Skeletal muscle tissue (tissue), 4 donors: ENCODE measurements around the gene SOX8. TPM values are rescaled to one million over a fixed set of nuclear protein-coding genes. Genes with fewer than 3 reads are reported as not detected.

Experiments
- H3K27ac ChIP-seq: one replicate; pipeline ENCODE4 v1.7.0; 2013; ENCODE audit warnings: mild to moderate bottlenecking, low read depth, low read length, inconsistent platforms
- H3K27me3 ChIP-seq, 3 donors: one replicate each; pipeline ENCODE4 v1.7.0; 2013; ENCODE audit warnings: low read length in 3 of 3; ENCODE audit not compliant: control insufficient read depth in 3 of 3, insufficient read depth in 3 of 3
- H3K36me3 ChIP-seq, 3 donors: one replicate each; pipeline ENCODE4 v1.7.0; 2013; ENCODE audit warnings: low read length in 3 of 3; ENCODE audit not compliant: control insufficient read depth in 3 of 3, insufficient read depth in 3 of 3
- H3K4me1 ChIP-seq, 3 donors: one replicate each; pipeline ENCODE4 v1.7.0; 2013; ENCODE audit warnings: low read length in 3 of 3, mild to moderate bottlenecking in 3 of 3; ENCODE audit not compliant: control insufficient read depth in 3 of 3, insufficient read depth in 3 of 3
- H3K4me3 ChIP-seq, 3 donors: one replicate each; pipeline ENCODE4 v1.7.0; 2013; ENCODE audit warnings: low read length in 3 of 3
- H3K9ac ChIP-seq, 3 donors: one replicate each; pipeline ENCODE4 v1.7.0; 2013; ENCODE audit warnings: low read length in 3 of 3, mild to moderate bottlenecking in 3 of 3, moderate library complexity in 2 of 3, low read depth in 1 of 3
- H3K9me3 ChIP-seq, 3 donors: one replicate each; pipeline ENCODE4 v1.7.0; 2013; ENCODE audit warnings: low read length in 3 of 3; ENCODE audit not compliant: control insufficient read depth in 3 of 3
- total RNA-seq: library from RNA; depleted of rRNA; stranded (reverse); fragments of >200 nt; gene quantifications from one replicate; pipeline ENCODE4 v1.2.3, GENCODE V29; 2014
- donor health status: Osteomylitis.

SOX8 gene
- 26.1 TPM for total RNA-seq

DNA sequence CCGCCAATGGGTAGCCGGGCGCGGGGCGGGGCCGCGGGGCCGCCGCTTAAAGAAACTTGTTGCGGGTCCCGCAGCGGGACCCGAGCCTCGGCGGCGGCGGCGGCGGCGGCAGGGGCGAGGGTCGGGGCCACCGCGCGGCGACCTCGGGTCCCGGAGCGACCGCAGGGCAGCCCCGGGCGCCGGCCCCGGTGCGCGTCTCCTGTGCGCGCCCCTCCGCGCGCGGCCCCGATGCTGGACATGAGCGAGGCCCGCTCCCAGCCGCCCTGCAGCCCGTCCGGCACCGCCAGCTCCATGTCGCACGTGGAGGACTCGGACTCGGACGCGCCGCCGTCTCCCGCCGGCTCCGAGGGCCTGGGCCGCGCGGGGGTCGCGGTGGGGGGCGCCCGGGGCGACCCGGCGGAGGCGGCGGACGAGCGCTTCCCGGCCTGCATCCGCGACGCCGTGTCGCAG is at the start of gene SOX8:
Gene SOX8, plus strand, starts transcription at position 76 of the 450 bp plus-strand sequence. Its CDS starts 153 bp downstream, at position 229.
- peak within 1 kb of the TSS in 2 of 3 donors; percentile 49 to 52 for H3K4me3 ChIP-seq
- H3K4me1 ChIP-seq, result peaks cover 0 to 17% (median 8%) of the 10 kb centered on the region in 3 donors
- no peaks in the 10 kb centered on the region for H3K36me3 ChIP-seq
- no peaks in the 10 kb centered on the region for H3K9me3 ChIP-seq
- H3K27me3 ChIP-seq, result peaks cover 49 to 75% (median 56%) of the 10 kb centered on the region in 3 donors
- no peak within 1 kb of the TSS for H3K27ac ChIP-seq
- no peak within 1 kb of the TSS for H3K9ac ChIP-seq

DNA sequence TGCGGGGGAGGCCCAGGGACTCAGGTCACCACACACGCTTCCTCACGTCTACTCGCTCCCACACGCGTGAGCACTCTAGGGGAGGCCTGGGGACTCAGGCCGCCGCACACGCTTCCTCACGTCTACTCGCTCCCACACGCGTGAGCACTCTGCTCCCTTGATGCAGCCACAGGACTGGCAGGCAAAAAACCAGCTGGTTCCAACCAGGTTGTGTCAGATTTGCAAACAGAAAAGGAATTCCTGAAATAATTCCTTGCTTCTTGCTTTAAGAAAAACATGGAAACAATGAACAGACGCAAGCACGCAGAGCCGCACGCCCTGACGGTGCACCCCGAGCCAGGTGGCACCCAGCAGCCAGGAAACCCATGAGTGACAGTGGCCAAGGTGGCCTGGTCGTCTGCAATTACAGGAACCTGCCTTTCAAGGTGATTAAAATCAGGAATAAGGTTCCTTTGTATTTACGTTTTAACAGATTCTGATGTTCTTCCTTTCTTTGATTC is 48.7 kb upstream of the SOX8 start:
- H3K27ac ChIP-seq, result no peak overlapping the region
- no peak overlapping the region for H3K4me3 ChIP-seq
- H3K4me1 ChIP-seq, result no peaks in the 10 kb centered on the region
- H3K9me3 ChIP-seq, result no peaks in the 10 kb centered on the region
- H3K27me3 ChIP-seq, result no peaks in the 10 kb centered on the region
- H3K9ac ChIP-seq, result no peak overlapping the region
- H3K36me3 ChIP-seq, result peaks cover 19 to 29% (median 21%) of the 10 kb centered on the region in 3 donors

DNA sequence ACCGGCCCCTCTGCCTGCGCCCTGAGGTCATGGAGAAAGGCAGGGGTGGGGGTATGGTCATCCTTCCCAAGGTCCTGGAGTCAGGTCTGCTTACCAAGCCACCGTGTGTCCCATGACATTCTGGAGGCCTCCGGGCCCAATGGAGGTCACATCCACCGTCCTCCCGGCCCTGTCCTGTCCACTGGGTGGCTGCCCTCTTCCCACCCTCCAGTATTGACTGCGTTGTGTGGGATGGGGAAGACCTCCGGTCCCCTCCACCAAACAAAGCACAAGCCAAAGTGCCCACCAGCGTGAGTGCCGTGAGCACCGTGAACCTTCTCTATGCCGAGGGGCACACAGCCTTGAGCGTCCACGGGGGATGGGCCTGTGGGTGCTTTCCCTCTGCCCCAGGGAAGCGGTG is 48.0 kb upstream of the SOX8 start:
- Histone ChIP-seq H3K36me3 (peaks cover 19 to 29% (median 21%) of the 10 kb centered on the region in 3 donors), H3K27me3 (no peaks in the 10 kb centered on the region), H3K27ac (no peak overlapping the region), H3K9me3 (no peaks in the 10 kb centered on the region), H3K4me1 (no peaks in the 10 kb centered on the region), H3K4me3 (no peak overlapping the region), H3K9ac (no peak overlapping the region)

DNA sequence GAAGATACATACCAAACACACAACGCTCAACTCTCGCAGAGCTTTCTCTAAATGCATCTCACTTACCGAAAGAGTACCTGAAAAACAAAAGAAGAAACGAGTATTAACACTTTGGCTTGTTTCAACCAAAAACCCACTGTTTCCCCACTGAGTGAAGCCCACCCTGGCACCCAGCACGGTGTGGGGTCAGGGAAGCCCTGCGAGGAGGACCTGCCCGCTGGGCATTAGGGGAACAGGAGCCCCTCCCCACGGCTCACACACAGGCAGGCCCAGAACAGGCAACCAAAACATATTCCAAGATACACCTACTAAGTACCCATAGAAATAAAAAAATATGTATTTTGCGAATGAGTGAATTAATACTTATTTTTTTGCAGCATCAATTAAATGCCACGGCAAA is 47.4 kb upstream of the SOX8 start:
- Histone ChIP-seq H3K9ac (no peak overlapping the region), H3K9me3 (no peaks in the 10 kb centered on the region), H3K4me3 (no peak overlapping the region), H3K4me1 (no peaks in the 10 kb centered on the region), H3K27me3 (no peaks in the 10 kb centered on the region), H3K27ac (no peak overlapping the region), H3K36me3 (peaks cover 19 to 32% (median 22%) of the 10 kb centered on the region in 3 donors)

DNA sequence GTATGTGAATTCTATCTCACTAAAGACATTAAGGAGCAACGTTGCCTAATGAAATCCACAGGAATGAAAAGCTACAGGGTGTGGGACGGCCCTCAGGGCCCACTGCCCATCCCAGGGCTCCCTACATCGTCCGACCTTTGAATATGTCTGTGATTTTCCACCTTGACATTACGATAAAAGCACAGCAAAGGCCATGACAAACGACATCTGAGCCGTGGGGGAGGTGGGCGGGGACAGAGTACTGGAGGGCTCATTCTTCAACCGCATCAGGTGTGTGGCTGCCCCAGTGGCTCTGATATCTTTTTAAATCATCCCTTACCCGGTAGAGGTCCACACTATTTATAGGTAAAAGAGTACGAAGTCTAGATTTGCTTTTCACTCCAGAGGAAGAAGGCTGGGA is 45.9 kb upstream of the SOX8 start:
- peaks cover 16 to 27% (median 25%) of the 10 kb centered on the region in 3 donors for H3K36me3 ChIP-seq
- no peak overlapping the region for H3K9ac ChIP-seq
- no peaks in the 10 kb centered on the region for H3K4me1 ChIP-seq
- H3K4me3 ChIP-seq, result no peak overlapping the region
- no peaks in the 10 kb centered on the region for H3K27me3 ChIP-seq
- H3K27ac ChIP-seq, result no peak overlapping the region
- no peaks in the 10 kb centered on the region for H3K9me3 ChIP-seq

DNA sequence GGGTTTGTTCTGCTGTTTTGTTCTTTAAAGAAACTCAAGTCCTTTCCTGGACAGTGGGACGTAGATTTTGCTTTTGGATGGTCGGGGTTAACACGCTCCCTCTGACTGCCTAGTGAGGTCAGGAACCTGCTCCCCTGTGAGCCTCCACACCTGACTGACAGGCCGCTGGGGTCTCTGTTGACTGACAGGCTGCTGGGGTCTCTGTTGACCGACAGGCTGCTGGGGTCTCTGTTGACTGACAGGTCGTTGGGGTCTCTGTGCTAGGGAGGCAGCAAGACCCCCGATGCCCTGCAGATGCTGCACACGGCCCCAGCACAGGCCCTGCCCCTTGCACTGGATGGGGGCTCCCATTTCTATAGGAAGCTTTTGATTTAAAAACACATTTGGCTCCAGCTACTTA is 44.3 kb upstream of the SOX8 start:
- Histone ChIP-seq H3K27ac (no peak overlapping the region), H3K9ac (no peak overlapping the region), H3K9me3 (no peaks in the 10 kb centered on the region), H3K36me3 (peaks cover 11 to 25% (median 19%) of the 10 kb centered on the region in 3 donors), H3K4me1 (no peaks in the 10 kb centered on the region), H3K4me3 (no peak overlapping the region), H3K27me3 (no peaks in the 10 kb centered on the region)

DNA sequence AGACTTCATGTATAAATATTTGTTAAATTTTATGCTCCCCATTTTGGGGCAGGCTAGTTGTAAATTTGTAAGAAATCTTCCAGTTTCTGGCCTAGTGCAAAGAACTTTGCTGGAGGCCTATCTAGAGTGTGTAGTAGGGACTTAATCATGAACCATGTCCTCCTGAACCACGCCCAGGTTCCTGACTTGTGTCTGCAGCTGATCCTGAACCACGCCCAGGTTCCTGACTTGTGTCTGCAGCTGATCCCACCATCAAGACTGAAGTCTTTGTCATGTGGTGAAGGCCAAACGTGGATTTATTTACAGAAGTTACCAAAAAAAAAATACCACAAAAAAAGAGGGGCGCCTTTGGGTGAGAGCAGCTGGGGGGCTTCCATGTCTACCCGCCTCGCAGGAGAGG is 43.8 kb upstream of the SOX8 start:
- peaks cover 11 to 24% (median 18%) of the 10 kb centered on the region in 3 donors for H3K36me3 ChIP-seq
- H3K27ac ChIP-seq, result no peak overlapping the region
- no peak overlapping the region for H3K4me3 ChIP-seq
- H3K9ac ChIP-seq, result no peak overlapping the region
- H3K27me3 ChIP-seq, result no peaks in the 10 kb centered on the region
- H3K9me3 ChIP-seq, result no peaks in the 10 kb centered on the region
- no peaks in the 10 kb centered on the region for H3K4me1 ChIP-seq

DNA sequence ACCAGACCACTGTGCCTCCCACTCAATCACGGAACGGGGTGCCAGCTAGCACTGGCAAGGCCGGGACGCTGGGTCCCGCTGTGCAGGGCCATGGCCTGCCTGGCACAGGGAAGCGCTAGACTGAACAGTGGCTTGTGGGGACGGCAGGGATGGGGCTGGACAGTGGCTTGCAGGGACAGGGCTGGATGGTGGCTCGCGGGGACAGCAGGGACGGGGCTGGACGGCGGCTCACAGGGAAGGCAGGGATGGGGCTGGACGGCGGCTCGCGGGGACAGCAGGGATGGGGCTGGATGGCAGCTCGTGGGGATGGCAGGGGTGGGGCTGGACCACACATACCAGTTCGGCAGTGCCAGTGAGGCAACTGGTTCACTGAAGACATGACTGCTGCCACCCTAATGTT is 43.4 kb upstream of the SOX8 start:
- no peak overlapping the region for H3K27ac ChIP-seq
- no peak overlapping the region for H3K4me3 ChIP-seq
- peaks cover 11 to 21% (median 15%) of the 10 kb centered on the region in 3 donors for H3K36me3 ChIP-seq

DNA sequence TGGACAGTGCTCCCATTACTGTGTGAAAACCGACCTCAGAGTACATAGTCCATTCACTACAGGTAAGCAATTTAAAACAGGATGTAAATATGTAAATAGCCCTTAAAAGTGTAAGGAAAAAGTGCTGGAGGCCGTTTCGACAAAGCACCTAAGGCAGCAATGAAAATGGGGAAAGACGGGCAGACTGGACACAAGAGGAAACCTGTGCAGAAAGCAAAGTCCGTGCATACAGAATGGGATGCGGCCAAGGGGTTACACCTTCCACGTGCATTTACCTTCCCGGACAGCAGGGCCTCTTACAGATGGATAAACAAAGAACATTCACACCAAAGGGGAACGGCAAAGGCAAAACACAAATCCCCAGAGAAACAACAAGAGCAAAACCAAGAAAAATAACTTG is 42.8 kb upstream of the SOX8 start:
- H3K27me3 ChIP-seq, result no peaks in the 10 kb centered on the region
- no peaks in the 10 kb centered on the region for H3K9me3 ChIP-seq
- no peaks in the 10 kb centered on the region for H3K4me1 ChIP-seq
- peaks cover 7 to 16% (median 11%) of the 10 kb centered on the region in 3 donors for H3K36me3 ChIP-seq
- no peak overlapping the region for H3K9ac ChIP-seq
- no peak overlapping the region for H3K27ac ChIP-seq
- no peak overlapping the region for H3K4me3 ChIP-seq

More for the DNA sequence above, 43.4 kb upstream of the SOX8 start:
- no peaks in the 10 kb centered on the region for H3K9me3 ChIP-seq
- no peak overlapping the region for H3K9ac ChIP-seq
- H3K4me1 ChIP-seq, result no peaks in the 10 kb centered on the region
- H3K27me3 ChIP-seq, result no peaks in the 10 kb centered on the region

DNA sequence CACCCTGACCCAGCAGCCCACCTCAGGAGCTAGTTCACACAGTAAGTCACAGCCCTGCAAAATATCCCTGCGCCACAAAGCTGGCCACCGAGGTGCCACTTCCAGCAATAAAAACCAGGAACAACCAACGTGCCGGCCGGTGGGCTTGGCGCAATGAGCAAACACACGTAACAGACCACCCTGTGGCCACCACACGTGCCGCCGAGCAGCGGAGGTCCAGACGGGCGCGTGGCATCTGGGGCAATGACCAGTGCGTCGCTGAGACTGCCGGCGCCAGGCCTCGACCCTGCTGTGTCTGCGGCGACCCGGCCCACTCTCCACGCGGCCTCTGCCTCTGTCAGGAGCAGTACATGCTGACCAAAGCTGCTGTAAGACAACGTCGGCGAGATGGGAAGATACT is 42.3 kb upstream of the SOX8 start:
- H3K36me3 ChIP-seq, result peaks cover 3 to 15% (median 9%) of the 10 kb centered on the region in 3 donors
- no peaks in the 10 kb centered on the region for H3K9me3 ChIP-seq
- H3K4me3 ChIP-seq, result no peak overlapping the region
- no peaks in the 10 kb centered on the region for H3K27me3 ChIP-seq
- H3K9ac ChIP-seq, result no peak overlapping the region
- no peak overlapping the region for H3K27ac ChIP-seq
- no peaks in the 10 kb centered on the region for H3K4me1 ChIP-seq
